B cell (primary cell): ENCODE results near the gene FKBP11.

Source experiments
- EZH2 ChIP-seq: IDR thresholded peaks from 2 replicates; pipeline ENCODE4 v1.6.1; 2012; ENCODE audit warnings: borderline replicate concordance, low read depth, mild to moderate bottlenecking, moderate library complexity, low read length; ENCODE audit not compliant: insufficient read depth, poor library complexity, severe bottlenecking
- TF ChIP-seq, protein P1 (sequence below): fragments of 200-600 bp; IDR thresholded peaks from one replicate; pipeline ENCODE4 v1.8.0; 2022; ENCODE audit warnings: antibody characterized with exemption, mild to moderate bottlenecking

DNA sequence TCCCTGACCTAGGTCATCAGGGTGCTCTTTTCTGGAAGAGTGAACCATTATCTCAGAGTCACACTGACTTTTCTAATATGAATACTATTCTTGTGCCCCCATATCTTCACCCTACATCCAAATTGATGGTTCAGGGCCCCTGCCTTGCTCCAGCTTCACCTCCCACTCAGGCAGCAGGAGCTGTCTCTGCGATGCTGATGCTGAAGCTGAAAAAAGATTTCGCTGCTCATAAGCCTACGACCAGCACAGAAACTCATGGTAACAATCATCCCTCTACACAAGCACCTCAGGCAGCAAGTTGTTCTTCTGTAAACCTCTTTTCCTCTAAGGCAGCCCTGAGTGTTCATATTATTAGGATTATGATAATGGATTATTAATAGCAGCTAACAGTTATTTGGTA lies 28.8 kb upstream of the FKBP11 start:
- TF ChIP-seq, protein P1, sequence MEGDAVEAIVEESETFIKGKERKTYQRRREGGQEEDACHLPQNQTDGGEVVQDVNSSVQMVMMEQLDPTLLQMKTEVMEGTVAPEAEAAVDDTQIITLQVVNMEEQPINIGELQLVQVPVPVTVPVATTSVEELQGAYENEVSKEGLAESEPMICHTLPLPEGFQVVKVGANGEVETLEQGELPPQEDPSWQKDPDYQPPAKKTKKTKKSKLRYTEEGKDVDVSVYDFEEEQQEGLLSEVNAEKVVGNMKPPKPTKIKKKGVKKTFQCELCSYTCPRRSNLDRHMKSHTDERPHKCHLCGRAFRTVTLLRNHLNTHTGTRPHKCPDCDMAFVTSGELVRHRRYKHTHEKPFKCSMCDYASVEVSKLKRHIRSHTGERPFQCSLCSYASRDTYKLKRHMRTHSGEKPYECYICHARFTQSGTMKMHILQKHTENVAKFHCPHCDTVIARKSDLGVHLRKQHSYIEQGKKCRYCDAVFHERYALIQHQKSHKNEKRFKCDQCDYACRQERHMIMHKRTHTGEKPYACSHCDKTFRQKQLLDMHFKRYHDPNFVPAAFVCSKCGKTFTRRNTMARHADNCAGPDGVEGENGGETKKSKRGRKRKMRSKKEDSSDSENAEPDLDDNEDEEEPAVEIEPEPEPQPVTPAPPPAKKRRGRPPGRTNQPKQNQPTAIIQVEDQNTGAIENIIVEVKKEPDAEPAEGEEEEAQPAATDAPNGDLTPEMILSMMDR: no peak
- no peak for TF ChIP-seq EZH2
